ENCODE results near the gene AAGAB. TPM values are rescaled to one million over a fixed set of nuclear protein-coding genes. Genes with fewer than 3 reads are reported as not detected.
"Not testable (repeated sequence)": the region's sequence is repeated elsewhere in the genome, so short reads cannot be mapped to it uniquely, and the experiment has no call there.

Gene AAGAB, protein sequence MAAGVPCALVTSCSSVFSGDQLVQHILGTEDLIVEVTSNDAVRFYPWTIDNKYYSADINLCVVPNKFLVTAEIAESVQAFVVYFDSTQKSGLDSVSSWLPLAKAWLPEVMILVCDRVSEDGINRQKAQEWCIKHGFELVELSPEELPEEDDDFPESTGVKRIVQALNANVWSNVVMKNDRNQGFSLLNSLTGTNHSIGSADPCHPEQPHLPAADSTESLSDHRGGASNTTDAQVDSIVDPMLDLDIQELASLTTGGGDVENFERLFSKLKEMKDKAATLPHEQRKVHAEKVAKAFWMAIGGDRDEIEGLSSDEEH
- 44.5 and 48.6 TPM in 2 replicates for total RNA-seq (2014; rRNA removed; shearing (Covaris generic))

DNA sequence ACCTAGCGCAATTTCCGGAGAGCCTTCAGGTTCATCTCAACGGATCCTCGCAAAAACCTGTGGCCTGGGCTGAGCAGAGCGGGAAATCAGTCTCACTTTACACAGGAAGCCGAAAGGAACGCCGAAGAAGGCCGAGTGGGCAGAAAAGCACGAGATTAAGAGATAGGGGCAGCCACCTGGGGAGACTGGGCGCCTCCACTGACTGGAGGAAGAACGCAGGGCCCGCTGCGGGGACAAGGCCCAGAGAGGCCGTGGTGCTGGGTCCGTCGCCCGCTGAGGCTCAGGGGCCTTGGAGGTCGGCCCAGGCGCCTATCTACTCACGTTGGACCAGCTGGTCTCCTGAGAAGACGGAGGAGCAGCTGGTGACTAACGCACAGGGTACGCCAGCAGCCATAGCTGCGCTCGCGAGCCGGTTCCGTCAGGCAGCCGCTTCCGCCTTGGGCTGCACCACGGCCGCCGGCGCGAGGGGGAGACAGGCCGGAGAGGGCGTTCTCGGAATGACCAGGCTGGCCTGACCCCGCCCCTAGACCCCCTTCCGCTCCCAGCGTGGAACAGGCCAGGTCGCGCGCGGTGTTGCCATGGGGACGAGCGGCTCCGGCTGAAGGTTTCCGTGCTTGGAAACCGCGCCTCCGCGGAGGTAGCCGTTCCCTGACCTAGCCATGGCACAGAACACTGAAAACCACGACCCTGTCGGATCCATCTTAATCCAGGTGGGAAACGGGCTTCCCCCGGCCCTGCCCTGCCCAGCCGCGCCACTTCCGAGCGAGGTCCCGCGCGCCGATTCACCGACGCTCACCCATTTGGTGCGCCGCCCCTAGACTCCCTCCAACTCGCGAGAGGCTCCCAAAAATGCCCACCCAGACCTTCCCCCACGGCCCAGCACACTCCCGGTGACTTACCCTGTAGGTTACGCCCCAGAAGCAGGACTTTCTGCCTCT, at the start of gene AAGAB, which contains the start of gene IQCH:
TSS of gene AAGAB (minus strand) at position 424 of the 938 bp plus-strand sequence. CDS start at position 394, 30 bp downstream.
TSS of gene IQCH (plus strand) at position 549 of the 938 bp plus-strand sequence. CDS start at position 660, 111 bp downstream.
- DNase-seq: peak; percentile 97
- Histone ChIP-seq H3K36me3 (replicated peaks; ENCODE audit: control insufficient read depth, insufficient read depth, low read length) (no peaks in the 10 kb centered on the region), H3K4me3 (ENCODE audit: insufficient read depth, low read depth, low read length) (peak within 1 kb of the TSS; percentile 93), H3K27me3 (ENCODE audit: control insufficient read depth, insufficient read depth, low read length) (no peaks in the 10 kb centered on the region)

DNA sequence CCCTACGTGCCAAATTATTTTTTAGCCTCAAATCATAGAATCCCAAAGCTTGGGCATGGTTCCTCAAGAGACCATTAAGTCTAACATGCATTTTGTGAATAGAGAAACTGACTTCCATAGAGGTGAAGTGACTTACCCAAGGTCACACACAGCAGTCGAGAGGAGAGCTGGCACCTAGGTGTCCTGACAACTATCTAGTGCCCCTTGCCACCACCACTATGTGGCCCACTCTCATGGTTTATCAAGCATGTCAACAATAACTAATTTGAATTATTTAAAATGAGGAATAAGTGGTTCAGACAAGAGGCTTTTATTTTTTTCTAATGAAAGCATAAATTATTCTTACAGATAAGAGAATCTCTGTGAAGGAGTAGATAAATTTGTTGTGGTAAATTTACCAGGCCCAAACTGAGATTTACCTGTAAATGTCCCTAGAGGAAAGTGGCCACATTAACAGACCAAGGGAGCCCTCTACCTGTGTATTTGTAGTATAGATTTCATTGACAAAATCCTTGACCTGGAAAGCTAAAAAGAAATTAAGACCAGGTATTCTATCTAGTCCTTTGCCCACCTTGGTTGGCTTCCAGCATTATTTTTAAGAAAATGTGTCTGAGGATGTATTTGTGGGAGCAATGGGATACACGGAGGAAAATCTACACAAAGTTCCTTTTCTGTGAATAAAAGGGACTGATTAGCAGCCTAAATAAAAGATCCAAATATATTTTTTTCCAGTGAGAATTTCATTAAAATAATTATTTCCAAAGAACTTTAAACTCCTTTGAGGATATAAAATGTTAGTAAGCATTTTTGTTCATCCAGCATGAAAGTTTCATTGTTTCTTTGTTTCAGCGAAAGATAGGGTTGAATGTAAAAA, 49.3 kb upstream of the AAGAB start:
- Histone ChIP-seq H3K27me3 (ENCODE audit: control insufficient read depth, insufficient read depth, low read length) (no peaks in the 10 kb centered on the region), H3K4me3 (ENCODE audit: insufficient read depth, low read depth, low read length) (no peak overlapping the region), H3K36me3 (replicated peaks; ENCODE audit: control insufficient read depth, insufficient read depth, low read length) (no peaks in the 10 kb centered on the region)
- DNase-seq: peak; percentile 10

DNA sequence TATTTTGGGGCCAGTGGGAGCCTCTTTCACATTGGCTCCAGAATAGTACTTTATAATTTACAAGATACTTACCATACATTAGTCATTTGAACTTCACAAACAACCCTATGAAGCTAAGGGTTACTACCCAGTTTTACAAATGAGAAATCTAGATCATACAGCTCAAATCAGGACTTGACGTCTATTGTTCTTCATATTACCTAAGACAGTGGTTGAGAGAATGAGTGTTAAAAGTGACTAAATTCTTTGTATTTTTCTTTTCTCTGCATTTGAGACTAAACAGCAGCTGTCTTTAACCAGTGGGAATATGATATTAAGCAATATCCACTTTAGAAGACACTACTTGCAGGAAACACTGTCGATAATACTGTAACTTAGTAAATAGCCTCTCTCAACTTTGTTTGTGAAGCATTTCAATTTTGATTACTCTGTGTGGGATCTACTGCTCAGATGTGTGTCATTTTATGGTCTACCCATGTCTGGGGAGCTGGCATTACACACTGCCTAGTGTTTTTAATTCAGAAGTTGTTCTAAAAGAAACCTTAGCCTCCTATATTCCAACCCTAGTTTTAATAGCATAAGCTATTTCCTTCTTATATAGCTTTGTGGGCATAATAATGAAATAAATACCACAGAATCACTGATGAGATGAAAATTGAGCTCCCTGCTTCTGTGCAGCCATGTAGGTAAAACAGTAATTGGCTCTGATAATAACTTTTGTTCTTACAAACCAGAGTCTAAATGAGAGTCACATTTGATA, 46.0 kb upstream of the AAGAB start:
- Histone ChIP-seq H3K36me3 (replicated peaks; ENCODE audit: control insufficient read depth, insufficient read depth, low read length) (no peaks in the 10 kb centered on the region), H3K4me3 (ENCODE audit: insufficient read depth, low read depth, low read length) (no peak overlapping the region), H3K27me3 (ENCODE audit: control insufficient read depth, insufficient read depth, low read length) (no peaks in the 10 kb centered on the region)
- DNase-seq: no peak

DNA sequence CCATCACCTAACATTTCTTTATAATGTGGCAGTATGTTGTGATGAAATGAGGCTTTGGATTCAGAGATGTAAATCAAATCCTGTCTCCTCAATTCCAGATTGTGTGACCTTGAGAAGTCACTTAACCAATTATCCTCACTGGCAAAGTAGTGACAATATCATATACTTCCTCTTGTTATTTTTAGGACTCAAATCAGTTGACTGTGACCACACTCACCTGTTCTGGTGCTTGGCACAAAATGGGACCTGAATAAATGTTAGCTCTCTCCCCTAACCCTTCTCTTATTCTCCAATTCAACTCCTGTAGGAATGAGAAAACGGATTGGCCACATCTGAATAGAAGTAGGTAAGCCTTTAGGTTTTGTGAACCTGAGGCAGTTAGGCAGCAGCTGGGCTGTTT, 42.2 kb upstream of the AAGAB start:
- no peak for DNase-seq
- no peak overlapping the region for H3K4me3 ChIP-seq (ENCODE audit: insufficient read depth, low read depth, low read length)
- no peaks in the 10 kb centered on the region for H3K36me3 ChIP-seq (replicated peaks; ENCODE audit: control insufficient read depth, insufficient read depth, low read length)
- H3K27me3 ChIP-seq (ENCODE audit: control insufficient read depth, insufficient read depth, low read length): no peaks in the 10 kb centered on the region

DNA sequence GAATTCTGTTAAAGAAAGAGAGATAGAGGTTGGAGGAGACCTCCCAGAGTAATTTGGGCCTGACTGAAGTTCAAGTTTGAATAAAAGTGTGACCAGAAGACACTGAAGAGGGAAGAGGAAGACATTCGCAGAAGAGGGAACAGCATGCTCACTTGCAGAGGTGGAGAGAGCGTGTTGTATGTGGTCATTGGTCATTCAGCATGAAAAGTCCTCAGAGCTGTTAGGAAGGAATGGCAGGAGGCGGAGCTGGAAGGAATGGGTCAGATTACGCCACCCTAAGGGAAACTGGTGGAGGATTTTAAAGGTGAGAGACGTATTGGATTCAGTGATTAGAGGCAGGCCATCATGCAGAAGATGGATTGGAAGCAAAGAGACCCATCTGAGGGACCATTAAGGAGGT, 41.7 kb upstream of the AAGAB start:
- Histone ChIP-seq H3K36me3 (replicated peaks; ENCODE audit: control insufficient read depth, insufficient read depth, low read length) (no peaks in the 10 kb centered on the region), H3K27me3 (ENCODE audit: control insufficient read depth, insufficient read depth, low read length) (no peaks in the 10 kb centered on the region), H3K4me3 (ENCODE audit: insufficient read depth, low read depth, low read length) (no peak overlapping the region)
- DNase-seq: peak; percentile 14

DNA sequence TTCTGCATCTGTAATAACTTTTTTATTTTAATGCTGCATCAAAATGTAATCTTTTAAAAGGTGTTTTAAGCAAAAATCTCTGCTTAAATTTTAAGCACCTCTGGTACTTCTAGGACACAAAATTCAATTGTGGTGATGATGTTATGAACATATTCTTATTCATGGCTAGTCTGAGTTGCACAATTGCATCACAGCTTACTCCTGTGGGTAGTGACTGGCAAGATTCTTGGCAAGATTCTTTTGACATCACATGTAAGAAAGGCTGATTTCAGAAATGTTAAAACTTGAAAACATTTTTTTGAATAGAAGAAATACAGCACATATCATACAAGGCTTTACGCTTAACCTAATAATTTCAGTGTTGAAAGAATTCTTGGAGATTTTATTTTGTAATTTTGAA, 35.9 kb upstream of the AAGAB start:
- DNase-seq: no peak

DNA sequence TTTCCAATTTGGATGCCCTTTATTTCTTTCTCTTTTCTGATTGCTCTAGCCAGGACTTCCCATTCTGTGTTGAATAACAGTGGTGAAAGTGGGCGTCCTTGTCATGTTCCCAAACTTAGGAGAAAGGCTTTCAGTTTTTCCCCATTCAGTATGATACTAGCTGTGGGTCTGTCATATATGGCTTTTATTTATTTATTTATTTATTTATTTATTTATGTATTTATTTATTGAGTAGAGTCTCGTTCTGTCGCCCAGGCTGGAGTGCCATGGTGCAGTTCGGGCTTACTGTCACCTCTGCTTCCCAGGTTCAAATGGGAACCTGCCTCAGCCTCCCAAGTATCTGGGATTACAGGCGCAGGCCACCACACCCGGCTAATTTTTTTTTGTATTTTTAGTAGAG, 31.9 kb upstream of the AAGAB start:
- not testable (repeated sequence) for H3K36me3 ChIP-seq (replicated peaks; ENCODE audit: control insufficient read depth, insufficient read depth, low read length); H3K27me3 ChIP-seq (ENCODE audit: control insufficient read depth, insufficient read depth, low read length); H3K4me3 ChIP-seq (ENCODE audit: insufficient read depth, low read depth, low read length); DNase-seq

More for the DNA sequence above, 35.9 kb upstream of the AAGAB start:
- Histone ChIP-seq H3K36me3 (replicated peaks; ENCODE audit: control insufficient read depth, insufficient read depth, low read length) (no peaks in the 10 kb centered on the region), H3K27me3 (ENCODE audit: control insufficient read depth, insufficient read depth, low read length) (no peaks in the 10 kb centered on the region), H3K4me3 (ENCODE audit: insufficient read depth, low read depth, low read length) (no peak overlapping the region)

DNA sequence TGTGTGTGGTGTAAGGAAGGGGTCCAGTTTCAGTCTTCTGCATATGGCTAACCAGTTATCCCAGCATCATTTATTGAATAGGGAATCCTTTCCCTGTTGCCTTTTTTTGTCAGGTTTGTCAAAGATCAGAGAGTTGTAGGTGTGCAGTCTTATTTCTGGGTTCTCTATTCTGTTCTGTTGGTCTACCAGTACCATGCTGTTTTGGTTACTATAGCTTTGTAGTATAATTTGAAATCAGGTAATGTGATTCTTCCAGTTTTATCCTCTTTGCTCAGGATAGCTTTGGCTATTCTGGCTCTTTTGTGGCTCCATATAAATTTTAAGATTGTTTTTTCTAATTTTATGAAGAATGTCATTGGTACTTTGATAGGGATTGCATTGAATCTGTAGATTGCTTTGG, 31.2 kb upstream of the AAGAB start:
- not testable (repeated sequence) for H3K4me3 ChIP-seq (ENCODE audit: insufficient read depth, low read depth, low read length); DNase-seq; H3K27me3 ChIP-seq (ENCODE audit: control insufficient read depth, insufficient read depth, low read length); H3K36me3 ChIP-seq (replicated peaks; ENCODE audit: control insufficient read depth, insufficient read depth, low read length)

DNA sequence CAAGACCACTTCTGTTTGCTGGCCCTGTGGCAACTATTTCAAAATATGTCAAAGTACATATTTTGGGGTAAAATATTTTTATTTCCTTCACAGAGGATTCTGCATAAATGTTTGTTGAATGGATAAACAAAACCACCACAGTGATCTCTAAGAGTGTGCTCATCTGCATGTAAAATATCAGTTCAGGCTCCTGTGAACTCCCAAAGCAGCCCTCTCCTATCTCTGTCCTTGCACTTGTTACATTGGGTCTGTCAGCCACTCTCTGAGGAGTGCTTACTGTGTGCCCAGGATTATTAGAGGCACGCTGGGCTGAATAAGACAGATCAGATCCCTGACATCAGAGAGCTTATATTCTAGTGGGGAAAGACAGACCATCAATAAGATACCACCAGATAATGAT, 27.3 kb upstream of the AAGAB start:
- Histone ChIP-seq H3K4me3 (ENCODE audit: insufficient read depth, low read depth, low read length) (no peak overlapping the region), H3K36me3 (replicated peaks; ENCODE audit: control insufficient read depth, insufficient read depth, low read length) (no peaks in the 10 kb centered on the region), H3K27me3 (ENCODE audit: control insufficient read depth, insufficient read depth, low read length) (no peaks in the 10 kb centered on the region)
- no peak for DNase-seq

DNA sequence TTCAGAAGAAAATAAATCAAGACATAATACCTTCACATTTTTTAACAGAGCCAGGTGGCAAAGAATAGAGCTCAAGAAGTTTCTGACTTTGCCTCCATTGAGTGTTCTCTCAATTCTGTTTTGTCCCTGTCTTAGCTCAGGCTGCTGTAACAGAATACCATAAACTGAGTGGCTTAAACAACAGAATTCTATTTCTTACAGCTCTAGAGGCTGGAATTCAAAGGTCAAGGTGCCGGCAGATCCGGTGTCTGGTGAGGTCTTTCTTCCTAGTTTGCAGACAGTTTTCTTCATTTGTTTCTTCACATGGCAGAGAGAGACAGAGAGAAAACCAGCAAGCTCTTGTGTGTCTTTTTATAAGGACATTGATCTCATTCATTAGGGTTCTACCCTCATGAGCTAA, 25.8 kb upstream of the AAGAB start:
- Histone ChIP-seq H3K4me3 (ENCODE audit: insufficient read depth, low read depth, low read length) (no peak overlapping the region), H3K27me3 (ENCODE audit: control insufficient read depth, insufficient read depth, low read length) (no peaks in the 10 kb centered on the region), H3K36me3 (replicated peaks; ENCODE audit: control insufficient read depth, insufficient read depth, low read length) (no peaks in the 10 kb centered on the region)
- DNase-seq: no peak

DNA sequence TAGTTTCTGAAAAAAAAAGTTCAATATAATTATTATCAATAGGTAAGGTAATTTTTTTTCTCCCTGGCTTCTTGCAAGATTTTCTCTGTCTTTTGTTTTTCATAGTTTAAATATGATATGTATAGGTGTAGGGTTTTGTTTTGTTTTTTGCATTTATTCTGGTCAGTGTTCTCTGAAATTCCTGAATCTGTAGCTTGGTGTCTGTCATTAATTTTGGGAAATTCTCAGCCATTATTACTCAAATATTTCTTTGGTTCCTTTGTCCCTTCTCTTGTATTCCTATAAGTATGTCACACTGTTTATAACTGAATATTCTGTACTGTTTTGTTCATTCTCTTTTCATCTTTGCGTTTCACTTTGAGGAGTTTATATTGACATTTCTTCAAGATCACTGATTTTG, 22.2 kb upstream of the AAGAB start:
- no peak for DNase-seq
- H3K27me3 ChIP-seq (ENCODE audit: control insufficient read depth, insufficient read depth, low read length): no peaks in the 10 kb centered on the region
- H3K36me3 ChIP-seq (replicated peaks; ENCODE audit: control insufficient read depth, insufficient read depth, low read length): no peaks in the 10 kb centered on the region
- H3K4me3 ChIP-seq (ENCODE audit: insufficient read depth, low read depth, low read length): no peak overlapping the region

DNA sequence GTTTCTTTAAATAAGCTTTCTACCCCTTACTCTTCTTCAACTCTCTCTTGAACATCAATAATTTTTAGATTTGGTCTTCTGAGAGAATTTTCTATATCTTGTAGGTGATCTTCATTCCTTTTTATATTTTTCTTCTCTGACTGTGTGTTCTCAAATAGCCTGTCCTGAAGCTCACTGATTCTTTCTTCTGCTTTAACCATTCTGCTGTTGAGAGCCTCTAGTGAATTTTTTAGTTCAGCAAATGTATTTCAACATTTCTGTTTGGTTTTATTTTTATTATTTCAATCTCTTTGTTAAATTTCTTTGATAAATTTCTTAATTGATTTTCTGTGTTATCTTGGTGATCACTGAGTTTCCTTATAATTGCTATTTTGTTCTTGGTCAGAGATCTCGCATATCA, 19.8 kb upstream of the AAGAB start:
- DNase-seq: no peak
- no peaks in the 10 kb centered on the region for H3K36me3 ChIP-seq (replicated peaks; ENCODE audit: control insufficient read depth, insufficient read depth, low read length)
- H3K27me3 ChIP-seq (ENCODE audit: control insufficient read depth, insufficient read depth, low read length): no peaks in the 10 kb centered on the region
- H3K4me3 ChIP-seq (ENCODE audit: insufficient read depth, low read depth, low read length): no peak overlapping the region

DNA sequence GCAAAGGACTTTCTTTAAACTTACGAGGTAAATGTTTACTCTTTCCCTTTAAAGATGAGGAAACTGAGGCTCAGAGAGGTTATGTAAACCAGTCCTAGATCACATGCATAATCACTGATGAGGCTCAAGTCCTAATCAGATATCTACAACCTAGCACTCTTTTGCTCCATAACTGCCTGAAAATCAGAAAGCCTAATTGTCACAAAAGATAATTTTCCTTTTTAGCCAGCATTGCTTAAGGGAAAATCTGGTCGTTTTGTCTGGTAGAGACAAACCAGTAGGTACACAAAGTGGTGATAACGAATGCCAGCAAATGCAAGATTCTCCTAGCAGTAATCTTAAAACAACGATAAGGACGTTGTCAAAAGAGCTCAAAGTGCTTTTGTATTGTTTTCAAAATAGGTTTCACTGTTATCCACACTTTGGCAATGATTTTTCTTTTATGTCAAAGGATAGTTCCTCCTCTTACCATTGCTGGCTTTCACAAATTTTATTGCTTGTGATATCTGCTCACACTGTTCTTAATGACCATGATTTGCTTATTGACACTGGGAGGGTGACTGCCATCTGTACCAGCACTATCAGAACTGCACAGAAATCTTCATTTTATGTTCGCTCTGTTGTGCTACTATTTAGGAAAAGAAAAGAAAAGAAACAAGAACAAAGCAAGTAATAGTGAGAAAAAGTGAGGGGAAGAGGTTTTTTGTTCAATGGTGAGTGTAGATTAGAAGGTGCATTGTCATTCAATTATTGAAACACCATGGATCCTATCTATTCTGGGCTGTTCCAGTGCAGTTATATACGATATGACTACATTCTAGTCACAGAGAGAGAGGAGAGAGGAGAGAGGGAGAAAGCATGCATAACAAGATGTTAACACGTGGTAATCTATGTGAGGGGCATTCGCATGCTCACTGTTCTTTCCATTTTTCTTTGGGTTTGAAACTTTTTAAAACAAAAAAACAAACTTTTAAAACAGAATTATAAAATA, 13.8 kb upstream of the AAGAB start:
- Histone ChIP-seq H3K27me3 (ENCODE audit: control insufficient read depth, insufficient read depth, low read length) (no peaks in the 10 kb centered on the region), H3K36me3 (replicated peaks; ENCODE audit: control insufficient read depth, insufficient read depth, low read length) (no peaks in the 10 kb centered on the region), H3K4me3 (ENCODE audit: insufficient read depth, low read depth, low read length) (no peak overlapping the region)
- DNase-seq: no peak

All from H7 (cell line).